Stimulated activated CD4-positive, alpha-beta T cell treated with anti-CD3 and anti-CD28 coated beads, Interleukin-2, amount 100 ng/mL, for 24 hours (primary cell): ENCODE results near the gene MAP2K6.

Experiments used
- DNase-seq, 2 donors: peaks; one replicate each; pipeline ENCODE4 v3.0.0-alpha.2; 2020

Gene MAP2K6

DNA sequence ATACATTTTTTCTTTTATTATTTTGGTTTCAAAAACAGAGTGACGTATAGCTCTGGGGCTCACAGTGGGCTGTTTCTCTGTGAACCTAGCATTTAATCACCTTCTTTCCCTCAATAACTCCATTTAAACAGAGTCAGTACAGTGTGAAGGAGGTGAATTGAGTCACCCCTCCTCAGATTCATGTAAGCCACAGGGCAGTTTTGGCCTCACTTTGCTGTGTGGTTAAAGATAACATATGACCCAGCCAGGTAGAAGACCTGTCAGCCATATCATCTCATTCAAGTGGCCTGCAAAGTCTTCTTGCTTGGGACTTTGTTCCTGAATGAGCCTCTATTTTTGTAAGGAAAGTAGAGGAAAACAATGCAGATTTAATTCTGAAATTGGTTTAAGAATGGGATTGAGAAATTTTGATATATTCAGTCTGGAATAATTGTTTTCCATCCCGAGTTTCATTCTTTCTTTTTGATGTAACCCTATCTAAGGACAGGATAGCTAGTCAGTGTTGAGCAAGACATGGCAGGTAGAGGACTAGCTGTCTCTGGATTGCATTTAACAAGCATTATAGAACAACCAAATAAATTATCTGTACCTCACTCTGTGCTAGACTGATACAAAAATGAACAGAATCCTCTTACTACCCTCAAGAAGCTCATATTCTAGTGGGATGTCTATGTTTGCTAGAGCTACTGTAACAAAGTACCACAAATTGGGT, 13.1 kb downstream of the MAP2K6 start:
- no peak for DNase-seq

DNA sequence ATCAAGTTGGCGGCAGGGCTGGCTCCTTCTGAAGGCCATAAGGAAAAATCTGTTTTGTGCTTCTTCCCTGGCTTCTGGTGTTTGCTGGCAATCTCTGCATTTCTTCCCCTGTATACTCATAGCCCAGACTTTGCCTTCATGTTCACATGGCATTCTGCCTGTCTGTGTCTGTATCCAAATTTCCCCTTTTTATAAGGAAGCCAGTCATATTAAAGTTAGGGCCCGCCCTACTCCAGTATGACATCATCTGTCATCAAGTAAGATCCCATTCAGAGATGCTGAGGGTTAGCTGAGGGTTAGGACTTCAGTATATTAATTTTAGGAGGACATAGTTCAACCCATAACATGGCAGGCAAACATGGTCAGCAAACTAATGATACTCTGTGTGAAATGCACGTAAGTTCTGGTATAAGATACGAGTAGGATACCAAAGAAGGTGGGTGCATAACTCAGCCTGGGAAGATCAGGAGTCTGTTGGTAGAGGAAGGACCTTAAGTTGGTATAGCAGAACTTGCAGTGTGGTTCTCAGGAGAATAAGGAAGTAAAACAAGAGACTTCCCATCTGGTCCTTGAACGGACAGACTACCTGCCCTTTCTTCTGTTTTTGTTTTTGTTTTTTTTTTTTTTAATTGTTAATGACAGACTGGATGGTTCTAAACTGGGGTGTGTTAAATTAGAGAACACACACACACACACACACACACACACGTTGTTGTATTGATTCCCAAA, 13.9 kb downstream of the MAP2K6 start:
- no peak for DNase-seq

DNA sequence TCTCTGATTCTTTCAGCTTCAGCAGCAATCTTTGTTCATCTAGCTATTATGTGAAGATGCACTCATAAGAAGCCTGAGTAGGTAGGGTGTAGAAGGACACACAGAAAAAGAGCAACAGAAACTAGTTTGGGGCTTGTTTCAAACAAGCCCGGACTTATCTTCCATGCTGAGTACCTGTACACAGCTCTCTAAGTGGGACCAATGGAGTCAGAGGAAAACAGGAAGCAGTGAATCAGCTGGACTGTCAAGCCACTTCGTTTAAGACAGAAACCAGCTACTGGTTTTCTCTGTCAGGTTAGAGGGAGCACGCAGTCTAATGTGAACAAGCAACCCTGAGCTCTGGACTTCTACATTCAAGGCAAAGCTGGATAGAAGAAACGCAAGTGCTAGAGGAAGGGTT, 16.0 kb downstream of the MAP2K6 start:
- DNase-seq: no peak

DNA sequence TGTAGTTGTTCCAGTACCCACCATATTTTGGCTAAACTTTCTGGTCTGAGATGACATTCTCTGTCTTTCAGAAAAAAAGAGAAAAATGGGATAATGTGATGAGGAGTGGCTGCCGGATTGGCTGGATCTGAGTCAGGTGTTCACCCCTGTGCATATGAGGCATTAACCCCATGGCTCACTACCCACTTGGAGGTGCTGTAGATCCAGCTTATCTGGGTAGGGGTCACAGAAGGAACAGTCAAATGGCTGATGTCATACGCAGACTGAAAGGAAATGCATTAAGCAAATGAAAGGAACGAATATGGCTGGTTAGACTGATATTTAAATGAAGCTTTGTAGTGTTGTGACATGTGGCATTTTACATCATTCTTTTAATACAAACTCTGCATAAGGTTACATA, 17.3 kb downstream of the MAP2K6 start:
- DNase-seq: no peak

DNA sequence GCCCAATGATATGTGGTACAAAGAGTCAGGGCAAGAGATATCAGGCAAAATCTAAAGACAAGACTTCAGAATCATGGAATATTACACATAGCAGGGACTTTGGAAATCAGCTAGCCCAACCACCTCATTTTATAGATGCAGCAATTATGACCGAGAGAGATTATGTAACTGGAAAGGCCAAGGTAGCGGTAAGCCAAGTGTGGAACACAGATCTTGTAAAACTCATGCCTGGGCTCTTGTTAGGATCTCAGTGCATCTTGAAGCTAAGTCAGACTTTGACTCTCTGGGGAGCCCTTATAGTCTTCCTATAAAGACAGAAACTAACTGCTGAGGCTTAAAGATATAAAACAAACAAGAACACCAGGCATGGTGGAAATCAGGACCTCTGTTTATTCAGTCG, 18.6 kb downstream of the MAP2K6 start:
- no peak for DNase-seq

DNA sequence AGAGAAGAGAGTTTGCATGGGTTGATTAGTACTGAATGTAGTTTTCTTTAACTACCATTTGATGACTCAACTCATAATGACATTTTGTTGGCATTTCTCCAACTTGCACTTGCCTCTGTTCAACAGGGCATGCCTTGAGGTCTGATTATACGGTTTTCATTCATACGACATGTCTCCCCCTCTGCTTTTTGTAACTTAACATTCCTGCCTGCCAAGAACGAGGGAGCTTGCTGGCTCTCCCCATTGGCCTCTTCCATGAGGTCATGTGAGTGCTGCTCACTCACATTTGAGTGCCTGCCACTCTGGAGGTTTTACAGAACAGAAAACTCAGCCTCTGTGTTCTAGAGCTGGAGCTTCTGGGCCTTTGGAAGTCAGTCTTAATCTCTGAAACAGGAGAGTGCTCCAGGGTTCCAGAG, 19.7 kb downstream of the MAP2K6 start:
- DNase-seq: no peak

DNA sequence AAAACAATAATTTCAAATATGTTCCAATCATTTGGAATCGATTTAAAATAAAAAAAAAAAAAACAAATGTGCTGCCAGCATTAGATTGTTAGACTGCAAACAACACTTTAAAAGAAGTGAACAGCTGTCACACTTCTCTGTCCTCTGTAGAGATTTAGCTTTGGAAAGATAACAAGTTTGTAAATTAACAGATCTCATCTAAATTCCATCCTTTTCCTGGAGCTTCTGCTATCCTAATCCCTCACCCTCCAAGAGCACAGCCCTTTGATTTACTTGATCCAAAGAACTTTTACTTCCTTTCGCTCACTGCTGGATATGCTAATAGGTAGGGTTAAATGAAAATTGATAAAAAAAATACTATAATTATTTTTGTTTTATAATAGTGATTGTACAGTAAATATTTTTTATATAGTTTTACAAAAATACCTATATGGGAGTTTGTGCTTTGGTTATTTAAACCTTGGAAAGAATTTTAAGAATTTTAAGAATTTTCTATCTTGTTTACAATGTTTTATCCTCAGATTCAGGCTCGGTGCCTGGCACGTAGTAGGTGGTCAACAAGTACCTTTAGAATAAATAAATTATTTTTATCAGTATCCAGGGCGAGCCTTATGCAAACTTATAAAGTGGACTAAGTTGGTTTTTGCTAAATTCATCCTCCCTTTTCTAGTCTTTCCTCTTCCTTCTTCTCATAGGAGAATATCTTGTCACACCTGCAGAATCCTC, 21.6 kb downstream of the MAP2K6 start:
- DNase-seq: no peak

DNA sequence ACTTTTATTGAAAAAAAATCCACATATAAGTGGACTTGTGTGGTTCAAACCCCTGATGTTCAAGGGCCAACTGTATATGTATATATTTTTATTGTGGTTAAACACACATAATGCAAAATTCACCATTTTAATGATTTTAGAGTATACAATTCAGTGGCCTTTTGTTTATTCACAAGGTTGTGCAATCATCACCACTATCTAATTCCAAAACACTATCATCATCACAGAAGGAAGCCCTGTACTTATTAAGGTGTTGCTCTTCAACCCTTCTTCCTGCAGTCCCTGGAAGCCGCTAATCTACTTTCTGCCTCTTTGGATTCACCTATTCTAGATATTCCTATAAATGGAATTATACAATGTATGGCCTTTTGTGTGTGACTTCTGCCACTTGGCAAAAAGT, 23.0 kb downstream of the MAP2K6 start:
- DNase-seq: no peak

DNA sequence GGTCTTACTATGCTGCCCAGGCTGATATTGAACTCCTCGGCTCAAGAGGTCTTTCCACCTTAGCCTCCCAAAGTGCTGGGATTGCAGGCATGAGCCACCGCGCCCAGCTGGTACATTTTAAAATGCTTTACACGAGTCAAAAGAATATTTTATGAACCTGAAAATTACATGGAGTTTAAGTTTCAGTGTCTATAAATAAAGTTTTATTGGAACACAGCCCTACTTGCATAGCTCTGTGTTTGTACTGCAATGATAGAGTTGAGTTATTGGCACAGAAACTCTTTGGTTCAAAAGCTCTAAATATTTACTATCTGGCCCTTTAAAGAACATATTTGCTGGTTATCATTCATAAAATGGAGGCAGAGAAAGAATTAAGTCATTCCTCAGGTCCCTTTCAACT, 24.3 kb downstream of the MAP2K6 start:
- DNase-seq: no peak

DNA sequence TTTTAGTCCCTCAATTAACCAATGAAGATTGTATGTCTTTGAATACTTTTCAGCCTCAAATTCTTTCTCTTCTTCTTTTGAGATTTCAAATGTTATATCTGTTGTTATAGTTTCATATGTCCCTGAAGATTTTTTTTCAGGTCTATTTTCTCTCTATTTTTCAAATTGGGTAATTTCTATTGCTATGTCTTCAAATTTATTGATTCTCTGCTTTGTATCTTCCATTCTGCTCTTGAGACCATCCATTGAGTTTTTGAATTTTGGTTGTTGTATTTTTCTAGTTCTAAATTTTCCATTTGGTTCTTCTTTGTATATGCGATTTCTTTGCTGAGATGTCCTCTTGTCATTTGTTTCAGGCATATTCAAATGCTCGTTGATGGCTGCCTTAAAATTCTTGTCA, 26.7 kb downstream of the MAP2K6 start:
- DNase-seq: no peak

DNA sequence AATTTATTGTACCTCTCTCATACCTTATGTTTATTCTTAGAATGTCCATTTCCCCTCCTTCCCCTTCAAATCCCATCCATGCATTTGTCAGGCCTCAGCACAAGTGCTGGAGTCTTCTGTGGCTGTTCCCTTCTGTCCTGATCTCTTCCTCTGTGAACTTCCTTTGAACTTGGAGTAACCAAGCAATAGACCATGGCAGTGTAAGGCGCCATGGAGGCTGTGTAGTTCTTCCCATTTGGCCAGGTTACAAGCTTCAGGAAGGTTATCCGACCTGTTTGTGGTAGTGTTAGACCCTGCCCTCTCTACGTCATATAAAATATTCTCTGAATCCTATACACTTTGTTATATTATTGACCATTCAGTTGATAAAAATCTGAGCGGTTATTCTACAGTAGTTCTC, 28.6 kb downstream of the MAP2K6 start:
- no peak for DNase-seq

DNA sequence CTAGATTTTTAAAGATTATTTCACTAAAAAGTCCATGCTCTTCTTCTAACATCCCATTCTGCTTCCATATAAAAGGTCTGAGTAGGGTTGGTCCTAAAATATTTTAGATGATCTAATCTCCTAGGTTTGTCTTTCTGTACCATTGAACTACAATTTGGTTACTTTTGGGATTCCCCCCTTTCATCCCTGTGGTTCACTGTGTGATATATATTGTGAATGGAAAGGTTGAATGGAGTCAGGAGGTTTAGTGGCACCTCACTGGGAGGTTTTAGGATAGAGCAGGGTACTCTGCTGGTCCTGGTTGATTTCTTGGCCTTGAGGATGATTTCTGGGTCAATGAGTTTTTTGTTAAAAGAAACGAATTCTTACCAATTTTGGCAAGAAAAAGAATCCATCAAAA, 29.5 kb downstream of the MAP2K6 start:
- no peak for DNase-seq

DNA sequence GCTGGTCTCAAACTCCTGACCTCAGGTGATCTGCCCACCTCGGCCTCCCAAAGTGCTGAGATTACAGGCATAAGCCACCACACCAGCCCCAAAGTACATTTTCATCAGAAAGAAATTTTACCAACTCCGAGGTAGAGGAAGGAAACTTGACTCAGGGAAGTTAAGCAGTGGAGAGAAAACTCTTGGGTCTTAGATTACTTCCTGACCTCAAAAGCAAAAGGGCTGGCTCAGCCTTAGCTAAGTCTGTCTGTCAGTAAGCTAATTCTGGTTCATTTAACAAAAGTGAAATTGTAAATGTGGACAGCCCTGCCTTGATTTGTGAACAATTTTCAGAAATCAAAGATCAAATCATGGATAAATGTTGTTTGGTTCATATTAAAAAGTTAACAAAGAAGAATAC, 30.6 kb downstream of the MAP2K6 start:
- no peak for DNase-seq

DNA sequence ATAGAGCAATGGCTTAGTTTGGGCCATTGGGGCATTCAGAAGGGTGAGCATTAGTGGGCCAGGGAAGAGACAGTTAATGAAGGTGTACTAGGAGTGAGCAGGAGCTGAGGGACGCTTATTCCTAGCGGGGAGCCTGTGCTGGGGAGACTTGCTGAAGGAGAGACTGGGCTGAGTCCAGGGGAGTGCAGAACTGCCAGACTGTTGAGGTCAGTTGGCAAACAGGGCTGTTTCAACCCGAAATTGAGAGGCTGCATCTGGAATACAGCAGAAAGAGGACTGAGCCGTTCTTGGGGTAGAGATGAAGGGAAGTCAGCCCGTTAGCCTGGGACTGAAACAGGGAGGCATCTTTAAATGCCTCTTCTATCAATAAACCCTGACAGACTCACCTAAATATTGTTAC, 33.2 kb downstream of the MAP2K6 start:
- DNase-seq: no peak

DNA sequence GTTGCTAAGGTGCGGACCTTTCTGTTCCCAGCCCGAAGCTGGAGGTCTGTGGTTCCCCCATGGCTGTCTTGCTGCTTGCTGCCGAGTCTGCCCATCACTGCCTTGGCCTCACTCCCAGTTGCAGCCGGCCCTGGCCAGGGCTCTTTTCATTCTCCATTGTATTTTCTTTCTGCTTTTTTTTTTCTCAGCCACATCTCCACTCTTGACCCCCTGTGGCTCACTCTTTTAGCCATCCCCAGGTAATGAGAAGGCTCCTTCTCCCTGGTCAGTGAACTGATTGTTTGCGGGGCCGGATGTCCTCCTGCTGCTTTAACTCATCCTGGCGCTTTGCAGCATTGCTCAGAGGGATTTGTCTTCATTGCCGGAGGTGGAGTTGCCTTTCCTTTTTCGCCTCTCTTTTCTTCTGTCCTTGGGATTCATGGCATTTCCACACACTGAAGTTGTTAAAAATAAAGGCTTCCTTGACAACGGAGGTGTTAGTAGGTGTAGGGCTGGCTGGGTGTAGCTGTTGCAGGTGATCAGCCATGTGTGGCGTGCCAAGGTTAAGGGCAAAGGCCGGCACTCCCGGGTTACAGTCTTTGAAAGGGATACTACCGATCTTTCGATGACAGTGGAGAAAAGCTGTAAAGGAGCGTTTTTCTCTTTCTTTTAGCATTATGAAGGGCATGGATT, 34.1 kb downstream of the MAP2K6 start:
- no peak for DNase-seq

DNA sequence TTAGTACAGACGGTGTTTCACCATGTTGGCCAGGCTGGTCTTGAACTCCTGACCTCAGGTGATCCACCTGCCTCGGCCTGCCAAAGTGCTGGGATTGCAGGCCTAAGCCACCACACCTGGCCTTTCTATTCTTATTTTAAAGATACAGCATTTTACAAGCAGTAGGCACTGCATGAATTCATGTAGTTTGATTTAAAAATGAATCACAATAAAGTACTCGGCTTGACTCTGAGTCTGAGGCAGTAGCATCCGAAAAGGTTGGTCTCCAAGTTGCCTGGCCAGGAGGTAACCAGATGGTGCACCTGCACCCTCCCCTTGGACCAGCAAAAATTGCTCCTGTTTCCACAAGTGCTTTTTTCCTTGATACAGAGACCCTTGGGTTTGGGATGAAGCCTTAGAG, 35.6 kb downstream of the MAP2K6 start:
- no peak for DNase-seq

DNA sequence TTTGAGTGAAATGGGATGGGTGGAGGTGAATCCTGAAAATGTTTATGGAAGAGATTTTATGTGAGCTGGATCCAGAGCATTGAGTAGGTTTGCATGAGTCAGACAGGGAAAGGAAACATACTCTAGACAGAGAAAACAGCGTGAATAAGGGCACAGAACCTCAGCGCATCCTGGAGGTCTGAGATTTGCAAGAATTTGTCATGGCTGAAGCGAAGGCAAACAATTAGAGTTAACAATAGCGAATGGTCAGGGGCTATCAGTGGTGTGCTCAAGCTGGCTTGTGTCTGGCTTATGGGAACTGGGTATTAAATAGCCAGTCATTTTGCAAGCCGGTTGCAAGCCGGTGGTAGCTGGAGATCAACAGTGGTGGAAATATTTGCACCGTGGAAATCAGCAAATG, 36.4 kb downstream of the MAP2K6 start:
- no peak for DNase-seq

DNA sequence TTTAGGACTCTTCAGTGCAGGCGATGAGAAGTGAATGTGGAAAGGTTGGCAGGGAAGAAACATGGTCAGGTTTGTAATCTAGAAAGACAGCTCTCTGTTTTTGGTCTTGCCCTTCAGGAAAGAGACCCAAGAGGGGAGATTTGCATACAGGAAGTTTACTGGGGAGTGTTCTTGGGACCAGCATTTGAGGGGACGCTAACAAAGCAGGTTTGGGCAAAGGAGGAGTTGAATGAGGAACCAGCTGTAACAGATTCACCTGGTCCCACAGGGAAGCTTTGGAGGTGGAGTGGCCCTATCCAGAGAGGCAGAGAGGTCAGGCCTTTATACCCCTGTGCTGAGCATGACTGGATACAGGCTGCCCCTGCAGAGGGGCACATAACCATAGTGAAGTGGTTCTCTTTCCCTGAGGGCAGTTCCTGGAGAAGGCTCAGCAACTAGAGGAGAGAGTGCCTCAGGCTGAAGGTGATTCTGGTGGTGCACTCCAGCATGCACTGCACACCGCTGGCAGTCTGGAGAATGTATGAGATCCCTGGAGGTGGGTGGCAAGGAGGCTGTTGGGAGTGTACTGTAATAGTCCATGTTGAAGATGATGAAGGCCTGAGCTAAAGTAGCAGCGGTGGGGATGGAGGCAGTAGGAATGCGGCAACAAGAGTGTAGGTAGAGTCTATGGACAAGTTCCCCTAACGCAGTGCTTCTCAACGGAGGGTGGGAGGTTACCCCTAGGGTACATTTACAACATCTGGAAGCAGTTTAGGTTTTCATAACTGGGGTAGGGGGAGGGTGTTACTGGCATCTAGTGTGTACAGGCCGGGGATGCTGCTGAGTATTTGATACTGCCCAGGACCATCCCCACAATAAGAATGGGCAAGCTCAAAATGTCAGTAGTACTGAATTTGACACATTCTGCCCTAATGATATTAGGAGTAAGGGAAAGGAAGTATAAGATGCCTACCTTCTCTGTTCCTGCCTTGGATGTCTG, 37.2 kb downstream of the MAP2K6 start:
- no peak for DNase-seq

DNA sequence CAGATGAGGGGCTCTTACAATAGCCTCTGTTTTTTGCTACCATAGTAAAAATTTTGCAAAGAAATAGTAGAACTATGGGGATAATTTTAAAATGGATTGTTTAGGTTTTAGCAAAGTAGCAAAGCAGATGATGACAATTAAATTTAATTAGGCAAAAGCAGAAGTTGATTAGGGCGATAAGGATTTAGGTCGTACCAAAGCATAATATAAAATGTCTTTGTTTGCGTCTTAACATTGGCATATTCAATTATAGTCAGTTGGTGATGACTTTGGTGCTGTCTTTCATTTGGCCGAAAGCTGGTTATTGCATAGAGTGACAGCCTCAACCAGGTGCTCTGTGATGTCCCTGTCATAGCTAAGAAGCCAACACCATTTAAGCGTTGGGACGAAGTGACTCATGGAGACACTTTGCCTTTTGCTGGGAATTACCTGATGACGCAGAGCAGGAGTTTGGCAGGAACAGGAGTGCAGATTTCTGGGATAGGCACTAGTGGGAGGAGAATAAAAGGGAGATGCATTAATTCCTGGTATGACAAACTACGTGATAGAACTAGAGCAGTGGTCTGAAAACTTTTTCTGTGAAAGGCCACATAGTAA, 38.3 kb downstream of the MAP2K6 start:
- DNase-seq: no peak

DNA sequence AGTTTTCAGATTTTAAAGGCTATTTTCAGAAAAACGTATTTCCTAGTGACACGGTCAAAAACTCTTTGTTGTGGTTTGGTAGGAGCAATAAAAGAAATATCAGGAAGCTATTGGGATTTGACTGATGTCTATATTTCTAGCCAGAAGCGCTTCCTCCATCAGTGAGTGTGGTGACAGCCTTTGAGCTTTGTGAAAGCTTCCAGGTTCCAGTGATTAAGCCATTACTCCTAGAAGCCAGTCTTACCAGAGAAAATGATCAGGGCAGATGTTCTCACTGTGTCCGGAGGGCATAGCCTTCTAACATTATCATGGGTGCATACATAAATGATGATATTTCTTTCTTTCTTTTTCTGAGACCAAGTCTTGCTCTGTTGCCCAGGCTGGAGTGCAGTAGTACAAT, 39.6 kb downstream of the MAP2K6 start:
- no peak for DNase-seq

DNA sequence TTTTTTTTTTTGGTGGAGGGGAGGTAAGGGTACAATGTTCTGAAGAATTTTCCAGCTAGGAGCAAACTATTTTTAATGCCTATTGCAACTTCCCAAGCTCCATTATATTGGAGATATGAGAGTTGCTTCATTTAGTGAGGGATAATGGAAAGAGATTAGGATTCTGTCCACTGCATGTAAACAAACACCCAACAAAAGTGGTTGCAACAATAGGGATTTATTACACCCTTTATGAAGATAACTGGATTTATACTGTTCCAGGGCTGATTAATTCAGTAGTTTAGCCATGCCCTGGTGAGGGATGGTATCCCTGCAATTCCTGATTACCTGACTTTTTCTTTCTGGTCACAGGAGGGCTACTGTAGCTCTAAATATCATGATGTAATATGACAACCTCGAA, 40.5 kb downstream of the MAP2K6 start:
- DNase-seq: no peak

DNA sequence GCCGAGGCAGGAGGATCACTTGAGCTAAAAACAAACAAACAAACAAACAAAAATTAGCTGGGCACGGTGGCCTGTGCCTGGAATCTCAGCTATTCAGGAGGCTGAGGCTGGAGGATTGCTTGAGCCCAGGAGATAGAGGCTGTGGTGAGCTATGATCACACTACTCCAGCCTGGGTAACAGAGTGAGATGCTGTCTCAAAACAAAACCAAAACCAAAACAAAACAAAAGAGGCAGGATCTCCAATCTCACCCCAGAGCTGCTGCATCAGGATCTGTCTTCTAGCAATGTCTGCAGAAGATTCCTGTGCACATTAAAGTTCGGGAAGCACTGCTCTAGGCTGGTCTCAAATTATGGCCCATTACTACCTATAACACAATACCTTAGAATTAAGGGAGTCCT, 43.1 kb downstream of the MAP2K6 start:
- no peak for DNase-seq
